ENCODE measurements around the gene DGKG. TPM values are rescaled to one million over a fixed set of nuclear protein-coding genes. Genes with fewer than 3 reads are reported as not detected.

Gene DGKG
- polyA plus RNA-seq, 3 donors: 4.2 to 9.2 (median 4.3) TPM

DNA sequence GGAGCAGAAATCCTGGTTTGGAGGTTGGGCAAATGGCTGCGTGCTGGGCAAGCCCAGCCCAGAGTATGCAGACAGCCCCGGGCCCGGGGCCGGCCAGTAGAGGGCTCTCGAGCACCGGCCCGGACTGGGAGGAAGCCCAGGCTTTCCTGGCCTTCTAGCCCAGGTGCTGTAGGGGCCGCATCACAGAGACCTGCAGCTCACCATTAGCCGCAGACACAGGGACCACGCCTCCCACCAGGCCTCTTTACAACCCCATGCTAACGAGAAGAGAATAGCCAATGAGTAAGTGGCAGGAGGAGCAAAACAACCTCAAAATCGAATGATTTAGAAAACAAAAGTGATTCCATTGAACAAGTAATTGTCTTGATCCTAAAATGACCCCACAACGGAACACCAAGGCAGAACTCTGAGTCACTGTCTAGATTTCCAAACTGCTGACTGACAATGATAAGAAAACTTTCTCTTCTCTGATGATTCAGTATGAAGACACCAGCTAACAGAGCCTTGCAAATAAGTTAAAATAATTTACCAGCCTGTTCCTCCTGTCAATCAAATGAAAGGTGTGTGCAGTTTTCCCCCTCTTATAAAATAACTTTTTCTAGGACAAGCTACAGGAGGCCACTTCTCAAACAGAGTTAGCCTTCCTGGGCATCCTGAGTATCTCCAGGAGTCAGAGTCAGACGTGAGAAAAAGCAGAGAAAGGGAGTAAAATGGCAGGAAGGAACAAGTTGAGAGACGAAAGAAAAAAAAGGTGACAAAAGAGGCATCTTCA lies 102.2 kb downstream of the DGKG start:
- Mint-ChIP-seq H3K4me3 (no peak overlapping the region), H3K36me3 (peaks cover 83 to 92% of the 10 kb centered on the region in 2 donors)

GRCh38 chr3:186258968-186259367 lies 103.1 kb downstream of the DGKG start:
- no peak overlapping the region for H3K4me3 ChIP-seq (replicated peaks in 1 of 3; ENCODE audit: low read depth in 2 of 3, low read length in 3 of 3)
- no peak overlapping the region for H3K4me2 ChIP-seq (replicated peaks; ENCODE audit: extremely low read depth, low read length, poor library complexity, severe bottlenecking)
- intact Hi-C loops (cut with micrococcal nuclease): loop anchor here (5.0 to 10.0 kb wide), 4 partner anchors 274 to 283 kb away; partner anchors contain the start of gene CRYGS (in 1 of the 2)
- no peaks in the 10 kb centered on the region for H3K9me3 ChIP-seq (replicated peaks in 1 of 2; ENCODE audit: control insufficient read depth in 1 of 2, insufficient read depth in 1 of 2, low read length in 2 of 2)
- no peak overlapping the region for H3K9ac ChIP-seq (ENCODE audit: insufficient read depth, low read length, poor library complexity, severe bottlenecking)
- WGBS (ENCODE audit: insufficient coverage): 74% methylated on average over 8 of the region's 12 CpGs
- no peak overlapping the region for H2AFZ ChIP-seq (ENCODE audit: insufficient read depth, low read depth, low read length, poor library complexity, severe bottlenecking)
- no peak overlapping the region for H3K27ac ChIP-seq (ENCODE audit: low read depth in 1 of 2, low read length in 2 of 2)
- Mint-ChIP-seq H3K36me3 (peaks cover 85 to 92% of the 10 kb centered on the region in 2 donors), H3K27ac (peak overlapping the region in 1 of 7 donors; percentile 10), H3K4me3 (no peak overlapping the region), H3K27me3 (ENCODE audit: low read depth in 3 of 3) (no peaks in the 10 kb centered on the region), H3K9me3 (no peaks in the 10 kb centered on the region), H3K4me1 (peaks cover 28% of the 10 kb centered on the region)
- no peaks in the 10 kb centered on the region for H4K20me1 ChIP-seq (ENCODE audit: insufficient read depth, low read length)
- H3K36me3 ChIP-seq (replicated peaks in 1 of 2; ENCODE audit: control insufficient read depth in 1 of 2, insufficient read depth in 2 of 2, low read length in 2 of 2): peaks cover 69 to 93% of the 10 kb centered on the region in 2 donors
- peaks cover 14 to 18% of the 10 kb centered on the region in 2 donors for H3K4me1 ChIP-seq (ENCODE audit: control insufficient read depth in 1 of 2, insufficient read depth in 2 of 2, low read length in 2 of 2)
- TF ChIP-seq, protein P1, sequence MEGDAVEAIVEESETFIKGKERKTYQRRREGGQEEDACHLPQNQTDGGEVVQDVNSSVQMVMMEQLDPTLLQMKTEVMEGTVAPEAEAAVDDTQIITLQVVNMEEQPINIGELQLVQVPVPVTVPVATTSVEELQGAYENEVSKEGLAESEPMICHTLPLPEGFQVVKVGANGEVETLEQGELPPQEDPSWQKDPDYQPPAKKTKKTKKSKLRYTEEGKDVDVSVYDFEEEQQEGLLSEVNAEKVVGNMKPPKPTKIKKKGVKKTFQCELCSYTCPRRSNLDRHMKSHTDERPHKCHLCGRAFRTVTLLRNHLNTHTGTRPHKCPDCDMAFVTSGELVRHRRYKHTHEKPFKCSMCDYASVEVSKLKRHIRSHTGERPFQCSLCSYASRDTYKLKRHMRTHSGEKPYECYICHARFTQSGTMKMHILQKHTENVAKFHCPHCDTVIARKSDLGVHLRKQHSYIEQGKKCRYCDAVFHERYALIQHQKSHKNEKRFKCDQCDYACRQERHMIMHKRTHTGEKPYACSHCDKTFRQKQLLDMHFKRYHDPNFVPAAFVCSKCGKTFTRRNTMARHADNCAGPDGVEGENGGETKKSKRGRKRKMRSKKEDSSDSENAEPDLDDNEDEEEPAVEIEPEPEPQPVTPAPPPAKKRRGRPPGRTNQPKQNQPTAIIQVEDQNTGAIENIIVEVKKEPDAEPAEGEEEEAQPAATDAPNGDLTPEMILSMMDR (IDR thresholded peaks at IDR 0.05): no peak
- H3K27me3 ChIP-seq (ENCODE audit: control insufficient read depth in 2 of 2, insufficient read depth in 2 of 2, low read length in 2 of 2): no peaks in the 10 kb centered on the region
- H3K79me2 ChIP-seq (ENCODE audit: insufficient read depth, low read length): no peaks in the 10 kb centered on the region
- no peak for DNase-seq

More for the DNA sequence above, 102.2 kb downstream of the DGKG start:
- H3K27ac Mint-ChIP-seq: peak overlapping the region in 4 of 7 donors; percentile 31 to 65 (median 52)
- H3K27ac ChIP-seq (ENCODE audit: low read depth in 1 of 2, low read length in 2 of 2): no peak overlapping the region
- H3K4me2 ChIP-seq (replicated peaks; ENCODE audit: extremely low read depth, low read length, poor library complexity, severe bottlenecking): no peak overlapping the region
- no peak overlapping the region for H2AFZ ChIP-seq (ENCODE audit: insufficient read depth, low read depth, low read length, poor library complexity, severe bottlenecking)
- no peaks in the 10 kb centered on the region for H3K9me3 ChIP-seq (replicated peaks in 1 of 2; ENCODE audit: control insufficient read depth in 1 of 2, insufficient read depth in 1 of 2, low read length in 2 of 2)
- H3K36me3 ChIP-seq (replicated peaks in 1 of 2; ENCODE audit: control insufficient read depth in 1 of 2, insufficient read depth in 2 of 2, low read length in 2 of 2): peaks cover 75 to 93% of the 10 kb centered on the region in 2 donors
- H4K20me1 ChIP-seq (ENCODE audit: insufficient read depth, low read length): no peaks in the 10 kb centered on the region
- H3K27me3 Mint-ChIP-seq (ENCODE audit: low read depth in 3 of 3): no peaks in the 10 kb centered on the region
- no peak overlapping the region for H3K9ac ChIP-seq (ENCODE audit: insufficient read depth, low read length, poor library complexity, severe bottlenecking)
- H3K9me3 Mint-ChIP-seq: no peaks in the 10 kb centered on the region
- WGBS (ENCODE audit: insufficient coverage): 19% methylated on average over 11 of the region's 15 CpGs
- intact Hi-C loops (cut with micrococcal nuclease): loop anchor here (5.0 to 10.0 kb wide), 4 partner anchors 275 to 283 kb away; partner anchors contain the start of gene CRYGS (in 1 of the 2)
- DNase-seq: peak; percentile 15 to 34 (median 18)
- H3K79me2 ChIP-seq (ENCODE audit: insufficient read depth, low read length): no peaks in the 10 kb centered on the region
- H3K4me1 ChIP-seq (ENCODE audit: control insufficient read depth in 1 of 2, insufficient read depth in 2 of 2, low read length in 2 of 2): peaks cover 8 to 9% of the 10 kb centered on the region in 2 donors
- TF ChIP-seq, protein P1 (IDR thresholded peaks at IDR 0.05): peak; percentile 74
- H3K4me3 ChIP-seq (replicated peaks in 1 of 3; ENCODE audit: low read depth in 2 of 3, low read length in 3 of 3): no peak overlapping the region
- no peaks in the 10 kb centered on the region for H3K27me3 ChIP-seq (ENCODE audit: control insufficient read depth in 2 of 2, insufficient read depth in 2 of 2, low read length in 2 of 2)
- H3K4me1 Mint-ChIP-seq: peaks cover 20% of the 10 kb centered on the region
